DMS 273 treated with DMSO at 0.1 percent for 48 hours (cell line): ENCODE measurements around the gene SIRPB1.
"Not testable (repeated sequence)": the region's sequence is repeated elsewhere in the genome, so short reads cannot be mapped to it uniquely, and the experiment has no call there.

Source experiments
- DNase-seq: peaks from one replicate; lab custom pipeline; 2025; lab: John Stamatoyannopoulos, UW

The SIRPB1 gene

GRCh38 chr20:1636621-1637020, 16.8 kb upstream of the SIRPB1 start:
- no peak for DNase-seq

DNA sequence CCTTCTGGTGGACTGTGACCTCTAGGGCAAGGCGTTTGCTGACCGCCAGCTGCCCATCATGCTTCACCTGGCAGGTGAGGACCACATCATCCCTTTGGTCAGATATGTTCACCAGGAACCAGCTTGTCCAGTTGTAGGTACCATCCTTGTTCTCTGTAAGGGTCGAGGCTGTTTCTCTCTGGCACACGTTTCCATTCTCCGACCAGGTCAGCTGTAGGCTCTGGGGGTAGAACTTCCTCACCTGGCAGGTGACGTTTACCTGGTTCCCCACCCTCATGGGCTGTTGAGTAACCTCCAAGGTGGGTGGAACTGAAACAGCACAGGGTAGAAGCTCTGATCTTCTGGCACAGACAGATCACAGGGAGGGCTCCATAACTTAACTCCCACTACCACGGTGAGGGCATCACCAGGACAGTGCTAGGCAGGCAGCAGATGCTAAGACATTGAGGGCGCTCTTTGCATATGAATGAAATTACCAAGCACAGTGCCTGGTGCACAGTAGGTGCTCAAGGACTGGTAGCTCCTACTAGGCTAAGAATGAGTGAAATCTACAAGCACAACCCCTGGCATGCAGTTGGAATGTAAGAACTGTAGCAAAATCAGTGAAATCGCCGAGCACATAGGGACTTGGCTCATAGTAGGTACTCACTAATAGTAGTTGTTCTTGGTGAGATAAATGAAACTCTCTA, 15.6 kb upstream of the SIRPB1 start:
- no peak for DNase-seq

DNA sequence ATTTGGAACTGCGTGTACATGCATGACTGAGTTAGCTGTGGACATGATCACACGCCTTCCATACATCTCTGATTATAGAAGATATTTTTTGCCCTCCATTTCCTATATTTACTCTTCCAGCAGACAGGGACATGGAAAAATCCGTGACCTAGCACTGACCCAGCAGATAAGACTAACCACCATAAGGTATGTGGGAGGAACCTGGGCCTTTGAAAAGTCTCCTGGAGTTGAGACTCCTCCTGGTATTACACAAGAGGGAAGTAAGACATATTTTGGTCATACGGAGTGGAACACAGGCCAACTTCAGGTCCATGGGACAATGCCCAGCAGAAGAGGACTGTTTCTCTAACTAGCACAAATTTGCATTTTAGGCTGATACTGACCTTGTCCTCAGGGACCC, 13.7 kb upstream of the SIRPB1 start:
- no peak for DNase-seq

DNA sequence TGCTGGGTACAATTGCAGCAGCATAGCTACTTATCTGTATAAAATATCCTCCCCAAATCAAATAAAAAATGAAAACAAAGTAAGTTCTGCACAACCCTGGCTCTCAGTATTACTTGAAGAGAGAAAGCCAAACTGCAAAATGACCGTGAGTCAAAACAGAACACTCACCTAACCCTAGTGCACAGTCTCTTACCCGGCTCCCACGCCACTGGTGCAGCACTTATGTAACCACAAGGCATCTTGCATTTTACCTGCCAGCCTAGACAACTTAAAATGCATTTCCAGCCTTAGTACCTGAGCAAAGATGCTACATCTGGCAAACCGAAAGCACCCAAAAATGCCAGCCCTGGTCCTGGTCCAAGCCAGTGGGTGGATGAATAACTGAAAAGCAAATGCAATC, 12.4 kb upstream of the SIRPB1 start:
- no peak for DNase-seq

GRCh38 chr20:1631309-1632151, 11.7 kb upstream of the SIRPB1 start:
- no peak for DNase-seq

GRCh38 chr20:1630186-1630585, 10.4 kb upstream of the SIRPB1 start:
- DNase-seq = no peak

- no peak for DNase-seq
These were observed 9.5 kb upstream of the SIRPB1 start for GRCh38 chr20:1629321-1629720.

DNA sequence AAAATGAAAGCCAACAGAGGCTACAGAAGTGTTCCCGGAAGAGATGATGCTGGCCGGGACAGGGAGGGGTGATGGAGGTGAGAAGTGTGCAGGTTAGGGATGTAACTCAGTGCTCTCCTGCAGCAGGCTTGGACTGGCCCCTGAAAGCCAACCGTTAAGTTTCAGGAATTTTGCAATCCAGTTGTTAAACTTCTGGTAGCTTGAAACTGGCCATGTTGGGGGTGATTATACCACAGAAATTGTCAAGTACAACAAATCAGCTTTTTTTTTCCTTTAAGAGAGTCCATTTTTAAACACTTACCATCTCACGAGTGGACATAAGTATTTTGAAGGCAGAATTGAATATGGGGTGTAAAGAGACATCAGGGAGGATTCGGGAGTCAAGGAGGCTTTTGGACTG, 8.8 kb upstream of the SIRPB1 start:
- DNase-seq = no peak

- no peak for DNase-seq
These were observed 7.4 kb upstream of the SIRPB1 start for GRCh38 chr20:1627200-1627550.

DNA sequence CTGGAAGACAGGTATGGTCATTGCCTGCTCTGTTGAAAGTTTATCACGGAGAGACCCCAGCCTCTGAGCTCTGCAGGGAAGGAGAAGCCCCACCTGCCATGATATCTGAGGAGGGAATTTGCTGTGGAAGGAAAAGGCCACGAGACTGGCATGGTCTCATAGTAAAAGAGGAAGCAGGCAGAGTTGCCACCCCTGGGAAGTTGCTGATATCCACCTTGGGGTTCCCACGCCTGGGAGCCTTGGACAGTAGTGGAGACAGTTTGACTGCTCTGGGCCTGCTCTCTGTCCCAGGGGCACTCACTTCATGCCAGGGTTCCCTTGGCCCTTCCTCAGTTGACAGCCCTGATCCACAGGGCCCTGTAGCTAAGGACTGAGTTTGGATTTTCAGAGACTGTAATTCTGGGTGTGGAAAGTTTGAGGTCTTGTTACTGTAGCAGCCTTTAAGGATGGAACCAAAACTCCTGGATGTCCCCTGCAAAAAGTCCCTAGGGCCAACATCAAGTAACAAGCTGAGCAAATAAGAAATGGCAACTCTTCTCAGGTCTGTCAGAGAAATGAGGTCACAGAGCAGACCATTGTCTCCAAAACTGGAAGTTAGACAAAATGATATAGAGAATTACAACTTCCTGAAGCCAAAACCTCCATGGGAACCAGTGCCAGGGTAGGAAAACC, 6.9 kb upstream of the SIRPB1 start:
- no peak for DNase-seq

DNA sequence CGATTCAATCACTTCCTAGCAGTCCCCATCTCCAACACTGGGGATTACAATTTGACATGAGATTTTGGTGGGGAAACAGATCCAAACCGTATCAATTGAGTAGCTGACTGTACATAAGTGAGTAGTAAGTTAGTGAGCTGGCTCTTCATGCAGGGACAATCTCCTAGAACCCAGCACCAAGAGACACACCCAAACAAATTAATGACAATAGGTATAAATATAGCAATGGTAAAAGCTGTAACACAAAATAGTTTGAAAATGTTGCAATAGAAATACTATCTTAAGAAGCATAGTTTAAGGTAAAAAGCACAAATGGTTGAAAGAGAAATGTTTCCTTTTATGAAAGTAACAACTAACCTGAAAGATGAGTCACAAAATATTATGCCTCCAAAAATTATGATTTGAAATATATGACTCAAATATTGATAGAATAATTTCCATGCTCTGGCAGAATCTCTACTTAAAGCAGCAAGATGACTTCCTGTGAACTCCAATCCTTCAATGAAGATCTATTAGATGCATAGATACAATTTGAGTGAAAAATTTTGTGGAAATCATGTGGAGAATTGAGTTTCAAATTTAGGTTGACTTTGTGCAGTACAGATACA, 5.4 kb upstream of the SIRPB1 start:
- DNase-seq = no peak

GRCh38 chr20:1623501-1624205, 3.8 kb upstream of the SIRPB1 start:
- DNase-seq = no peak

DNA sequence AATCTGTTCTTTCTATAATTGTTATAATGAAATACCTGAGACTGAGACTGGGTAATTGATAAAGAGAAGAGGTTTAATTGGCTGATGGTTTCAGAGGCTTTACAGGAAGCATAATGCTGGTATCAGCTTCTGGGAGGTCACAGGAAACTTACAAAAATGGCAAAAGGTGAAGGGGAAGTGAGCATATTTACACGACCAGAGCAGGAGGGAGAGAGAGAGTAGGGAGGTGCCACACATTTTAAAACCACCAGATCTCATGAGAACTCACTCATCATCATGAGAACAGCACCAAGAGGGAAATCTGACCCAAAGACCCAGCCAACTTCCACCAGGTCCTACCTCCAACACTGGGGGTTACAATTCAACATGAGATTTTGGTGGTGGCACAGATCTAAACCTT, 2.6 kb upstream of the SIRPB1 start:
- no peak for DNase-seq

DNA sequence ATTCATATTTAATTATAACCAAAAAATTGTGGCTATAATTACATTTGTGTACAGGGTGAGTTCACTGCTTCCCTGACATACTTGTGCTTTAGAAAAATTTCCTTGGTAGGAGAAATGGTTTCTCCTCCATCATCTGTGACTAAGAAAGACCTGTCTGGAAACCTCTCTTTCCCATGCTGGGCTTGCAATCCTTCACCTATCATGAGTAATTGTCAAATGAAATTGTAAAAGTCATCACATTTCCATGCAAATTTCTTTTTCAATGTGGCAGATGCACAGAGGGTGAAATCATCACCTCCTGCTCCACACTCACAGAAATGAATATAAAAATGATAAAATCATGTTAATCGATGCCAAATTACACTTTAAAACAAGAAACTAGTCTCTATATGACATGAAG, 1.5 kb upstream of the SIRPB1 start:
- no peak for DNase-seq

GRCh38 chr20:1618954-1619540, 762 bp downstream of the SIRPB1 start:
- DNase-seq = no peak

- no peak for DNase-seq
These were observed 1.3 kb downstream of the SIRPB1 start for GRCh38 chr20:1618479-1618878.

GRCh38 chr20:1616858-1617434, 2.9 kb downstream of the SIRPB1 start:
- DNase-seq = no peak

GRCh38 chr20:1610404-1610803, 9.4 kb downstream of the SIRPB1 start:
- not testable (repeated sequence) for DNase-seq

DNA sequence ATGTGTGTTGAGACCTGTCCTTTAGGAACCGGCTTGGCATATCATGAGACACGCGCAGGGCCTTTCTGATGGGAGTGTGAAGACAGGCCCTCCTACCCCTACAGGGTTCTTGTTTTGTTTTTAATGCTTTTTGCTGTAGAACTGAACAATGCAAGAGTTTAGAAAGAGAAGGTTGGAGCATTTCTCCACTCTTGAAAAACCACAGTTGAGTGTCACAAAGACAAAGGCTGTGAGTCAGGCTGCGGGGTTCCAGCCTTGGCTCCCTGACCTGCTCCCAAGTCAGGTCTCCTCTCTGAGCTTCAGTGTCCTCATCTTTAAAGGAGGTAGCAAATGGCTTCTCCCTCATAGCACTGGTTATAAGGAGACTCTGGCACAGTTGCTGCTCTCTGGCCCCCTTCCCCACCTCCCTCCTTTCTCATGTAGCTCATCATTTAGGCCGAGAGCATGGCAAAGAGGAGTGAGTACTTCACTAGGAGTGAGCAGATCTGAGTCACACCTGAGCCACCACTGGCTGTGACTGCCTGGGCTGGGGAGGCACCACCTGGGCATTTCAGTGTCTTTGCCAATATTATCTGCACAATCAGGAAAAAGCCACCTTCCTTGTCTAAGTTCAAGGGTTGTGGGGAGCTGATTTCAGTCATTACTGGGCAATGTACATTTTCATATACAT, 11.0 kb downstream of the SIRPB1 start:
- DNase-seq = not testable (repeated sequence)

DNA sequence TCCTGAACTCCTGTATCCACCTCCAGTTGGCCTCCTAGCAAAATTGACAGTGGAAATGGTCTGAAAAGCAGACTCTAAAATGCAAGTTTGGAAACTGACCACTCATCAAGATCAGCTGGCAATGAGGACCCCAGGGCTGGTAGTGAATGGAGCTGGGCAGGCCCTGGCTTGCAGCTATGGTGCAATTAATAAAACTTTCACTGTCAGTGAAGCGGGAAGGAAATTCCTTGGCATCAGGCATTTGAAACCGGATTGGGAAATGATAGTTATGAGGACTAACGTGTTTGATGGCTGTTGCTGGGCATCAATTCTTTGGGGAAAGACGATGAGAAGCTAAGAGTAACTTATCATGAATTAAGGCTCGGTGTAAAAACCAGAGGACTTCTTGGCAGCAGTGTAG, 19.1 kb downstream of the SIRPB1 start:
- no peak for DNase-seq

DNA sequence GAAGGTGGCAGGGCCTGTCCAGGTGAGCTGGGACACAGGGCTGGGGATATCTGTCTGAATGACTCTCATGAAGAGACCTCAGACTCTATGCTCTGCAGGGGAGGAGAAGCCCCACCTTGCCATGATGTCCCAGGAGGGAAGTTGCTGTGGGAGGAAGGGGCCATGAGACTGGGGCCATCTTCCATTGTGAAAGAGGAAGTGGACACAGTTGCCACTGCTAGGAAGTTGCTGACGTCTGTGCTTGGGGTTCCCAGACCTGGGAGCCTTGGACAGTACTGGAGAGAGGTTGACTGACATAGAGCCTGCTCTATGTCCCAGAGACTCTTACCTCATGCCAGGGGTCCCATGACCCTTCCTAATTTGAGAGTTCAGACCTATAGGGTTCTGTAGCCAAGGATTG, 24.5 kb downstream of the SIRPB1 start:
- DNase-seq = no peak
